Duodenal mucosa (tissue), 2 donors: ENCODE measurements around the gene RBM38.
"Not testable (repeated sequence)": the region's sequence is repeated elsewhere in the genome, so short reads cannot be mapped to it uniquely, and the experiment has no call there.

Source experiments
- H3K27ac ChIP-seq: one replicate; pipeline ENCODE4 v1.7.0; 2013; ENCODE audit warnings: low read depth, low read length
- H3K27me3 ChIP-seq, 2 donors: one replicate each; pipeline ENCODE4 v1.7.0; 2013; ENCODE audit warnings: low read length in 2 of 2, control low read depth in 1 of 2; ENCODE audit not compliant: insufficient read depth in 2 of 2, control insufficient read depth in 1 of 2
- H3K36me3 ChIP-seq, 2 donors: one replicate each; pipeline ENCODE4 v1.7.0; 2013; ENCODE audit warnings: low read length in 2 of 2, control low read depth in 1 of 2; ENCODE audit not compliant: insufficient read depth in 2 of 2, control insufficient read depth in 1 of 2
- H3K4me1 ChIP-seq, 2 donors: one replicate each; pipeline ENCODE4 v1.7.0; 2013; ENCODE audit warnings: low read length in 2 of 2, control low read depth in 1 of 2; ENCODE audit not compliant: insufficient read depth in 2 of 2, control insufficient read depth in 1 of 2
- H3K4me3 ChIP-seq, 2 donors: one replicate each; pipeline ENCODE4 v1.7.0; 2013; ENCODE audit warnings: low read length in 2 of 2, low read depth in 1 of 2
- H3K9ac ChIP-seq, 2 donors: one replicate each; pipeline ENCODE4 v1.7.0; 2013; ENCODE audit warnings: low read length in 2 of 2, low read depth in 1 of 2
- H3K9me3 ChIP-seq, 2 donors: one replicate each; pipeline ENCODE4 v1.7.0; 2013; ENCODE audit warnings: low read length in 2 of 2, control low read depth in 1 of 2; ENCODE audit not compliant: control insufficient read depth in 1 of 2

The RBM38 gene

DNA sequence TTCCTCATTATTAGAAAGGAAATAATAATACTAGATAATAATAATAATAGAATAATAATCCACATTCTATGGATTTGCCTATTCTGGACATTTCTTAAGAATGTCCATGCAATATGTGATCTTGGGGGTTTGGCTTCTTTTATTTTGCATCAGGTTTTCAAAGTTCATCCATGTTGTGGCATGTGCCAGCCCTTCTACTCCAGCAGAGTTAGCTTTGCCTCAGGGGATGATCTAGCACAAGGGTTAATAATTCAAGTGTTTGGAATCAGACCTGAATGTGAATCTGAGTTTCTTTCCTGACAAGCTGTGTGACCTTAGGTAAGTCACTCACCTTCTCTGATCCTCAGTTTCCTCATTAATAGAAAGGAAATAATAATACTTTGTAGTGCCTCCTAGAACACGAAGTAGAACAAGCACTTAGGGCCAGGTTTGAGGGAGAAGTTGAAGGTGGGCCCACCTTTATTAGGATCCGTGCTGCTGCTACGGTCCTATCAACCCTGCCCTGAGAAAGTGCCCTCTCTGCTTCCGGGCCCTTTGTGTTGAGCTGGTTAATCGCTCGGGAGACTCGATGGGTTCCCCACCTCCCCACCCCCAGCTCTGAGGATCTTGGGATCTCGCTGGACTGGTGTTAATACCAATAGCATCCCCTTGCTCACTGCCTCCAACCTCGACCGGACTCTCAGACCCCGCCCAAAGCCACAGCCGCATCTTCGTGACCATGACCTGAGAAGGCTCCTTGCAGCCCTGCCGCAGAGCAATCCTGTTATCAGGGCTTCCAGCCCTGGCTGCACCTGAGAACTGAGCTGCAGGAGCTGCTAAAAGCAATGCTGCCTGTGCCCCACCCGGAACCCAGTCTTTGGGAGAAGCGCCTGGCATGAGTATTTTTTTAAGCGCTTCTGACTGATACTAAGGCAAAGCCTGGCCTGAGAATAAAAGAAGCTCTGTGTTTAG is 26.9 kb downstream of the RBM38 start:
- no peak overlapping the region for H3K4me3 ChIP-seq
- no peaks in the 10 kb centered on the region for H3K4me1 ChIP-seq
- no peak overlapping the region for H3K9ac ChIP-seq
- no peaks in the 10 kb centered on the region for H3K9me3 ChIP-seq
- peaks cover 0 to 5% of the 10 kb centered on the region in 2 donors for H3K27me3 ChIP-seq
- no peaks in the 10 kb centered on the region for H3K36me3 ChIP-seq
- no peak overlapping the region for H3K27ac ChIP-seq

DNA sequence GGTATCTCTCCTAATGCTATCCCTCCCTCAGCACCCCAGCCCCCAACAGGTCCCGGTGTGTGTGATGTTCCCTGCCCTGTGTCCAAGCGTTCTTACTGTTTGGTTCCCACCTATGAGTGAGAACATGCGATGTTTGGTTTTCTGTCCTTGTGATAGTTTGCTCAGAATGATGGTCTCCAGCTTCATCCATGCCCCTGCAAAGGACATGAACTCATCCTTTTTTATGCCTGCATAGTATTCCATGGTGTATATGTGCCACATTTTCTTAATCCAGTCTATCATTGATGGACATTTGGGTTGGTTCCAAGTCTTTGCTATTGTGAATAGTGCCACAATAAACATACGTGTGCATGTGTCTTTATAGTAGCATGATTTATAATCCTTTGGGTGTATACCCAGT is 28.3 kb downstream of the RBM38 start:
- H3K4me1 ChIP-seq, H3K4me3 ChIP-seq, H3K9ac ChIP-seq, H3K27ac ChIP-seq, H3K27me3 ChIP-seq, H3K36me3 ChIP-seq, H3K9me3 ChIP-seq: not testable (repeated sequence)

GRCh38 chr20:57420571-57421252 is 29.5 kb downstream of the RBM38 start:
- Histone ChIP-seq H3K36me3 (no peaks in the 10 kb centered on the region), H3K9ac (no peak overlapping the region), H3K4me1 (no peaks in the 10 kb centered on the region), H3K9me3 (no peaks in the 10 kb centered on the region), H3K4me3 (no peak overlapping the region), H3K27ac (no peak overlapping the region), H3K27me3 (peaks cover 0 to 5% of the 10 kb centered on the region in 2 donors)

- Histone ChIP-seq H3K4me3 (no peak overlapping the region), H3K27ac (no peak overlapping the region), H3K27me3 (peaks cover 0 to 5% of the 10 kb centered on the region in 2 donors), H3K36me3 (no peaks in the 10 kb centered on the region), H3K4me1 (no peaks in the 10 kb centered on the region), H3K9ac (no peak overlapping the region), H3K9me3 (no peaks in the 10 kb centered on the region)
These were observed 30.3 kb downstream of the RBM38 start for GRCh38 chr20:57421253-57422220.

GRCh38 chr20:57422254-57422653 is 31.1 kb downstream of the RBM38 start:
- Histone ChIP-seq H3K4me3 (no peak overlapping the region), H3K9me3 (no peaks in the 10 kb centered on the region), H3K27me3 (peaks cover 0 to 5% of the 10 kb centered on the region in 2 donors), H3K9ac (no peak overlapping the region), H3K36me3 (no peaks in the 10 kb centered on the region), H3K4me1 (no peaks in the 10 kb centered on the region), H3K27ac (no peak overlapping the region)

DNA sequence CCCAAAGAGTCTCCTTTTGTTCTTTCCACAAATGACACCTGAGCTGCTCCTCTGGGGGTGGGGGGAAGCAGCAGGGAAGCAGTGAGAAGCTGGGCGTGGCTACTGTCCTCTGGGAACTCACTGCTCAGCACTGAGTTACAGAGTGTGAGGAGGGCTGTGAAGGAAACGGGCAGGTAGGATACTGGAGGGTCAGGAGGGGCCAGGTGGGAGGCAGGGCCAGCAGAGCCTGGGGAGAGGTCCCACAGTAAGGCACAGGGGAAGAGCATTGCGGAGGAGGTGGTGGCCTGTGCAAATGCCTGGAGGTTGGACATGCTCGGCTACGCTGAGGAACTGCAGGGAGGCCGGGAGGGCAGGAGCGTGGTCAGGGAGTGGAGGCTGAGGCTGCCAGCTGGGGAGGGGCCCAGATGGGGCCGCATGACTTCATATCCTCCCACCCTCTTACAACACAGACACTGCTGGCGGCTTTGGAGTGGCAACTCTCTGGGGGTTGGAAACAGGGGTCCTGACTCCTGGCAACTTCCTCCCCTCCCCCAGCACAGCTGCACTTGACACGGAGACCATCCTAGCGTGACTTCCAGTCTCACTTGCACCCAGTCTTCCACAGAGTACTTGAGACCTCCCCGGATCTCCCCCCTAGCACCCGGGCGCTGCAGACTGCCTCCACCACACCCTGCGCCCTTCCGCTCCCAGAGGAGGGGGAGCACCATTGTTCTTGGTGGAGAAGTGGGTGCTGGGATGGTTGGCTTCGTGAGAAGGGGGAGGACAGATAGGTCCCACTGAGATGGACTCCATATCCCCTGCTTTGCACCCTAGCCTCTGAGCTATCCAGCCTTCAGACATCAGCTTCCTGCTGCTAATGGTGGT is 34.2 kb downstream of the RBM38 start:
- Histone ChIP-seq H3K9ac (no peak overlapping the region), H3K9me3 (no peaks in the 10 kb centered on the region), H3K27ac (no peak overlapping the region), H3K4me1 (no peaks in the 10 kb centered on the region), H3K27me3 (peaks cover 0 to 5% of the 10 kb centered on the region in 2 donors), H3K36me3 (no peaks in the 10 kb centered on the region), H3K4me3 (no peak overlapping the region)

GRCh38 chr20:57426271-57426689 is 35.1 kb downstream of the RBM38 start:
- Histone ChIP-seq H3K9ac (no peak overlapping the region), H3K27me3 (no peaks in the 10 kb centered on the region), H3K9me3 (no peaks in the 10 kb centered on the region), H3K36me3 (no peaks in the 10 kb centered on the region), H3K27ac (no peak overlapping the region), H3K4me1 (no peaks in the 10 kb centered on the region), H3K4me3 (no peak overlapping the region)

GRCh38 chr20:57426831-57427230 is 35.6 kb downstream of the RBM38 start:
- no peaks in the 10 kb centered on the region for H3K36me3 ChIP-seq
- no peaks in the 10 kb centered on the region for H3K9me3 ChIP-seq
- no peak overlapping the region for H3K27ac ChIP-seq
- no peak overlapping the region for H3K4me3 ChIP-seq
- H3K4me1 ChIP-seq, result no peaks in the 10 kb centered on the region
- H3K9ac ChIP-seq, result no peak overlapping the region
- H3K27me3 ChIP-seq, result no peaks in the 10 kb centered on the region
